SU-DHL-6 (cell line): ENCODE results near the gene RAP1GAP2.

Source experiments
- H2AFZ ChIP-seq: fragments of 200-600 bp; sonication (generic); 2 replicates; pipeline ENCODE4 v1.6.1; 2014; ENCODE audit warnings: low read depth, mild to moderate bottlenecking, moderate library complexity, mixed read lengths, antibody characterized with exemption, low read length; ENCODE audit not compliant: severe bottlenecking
- H3F3A ChIP-seq: fragments of 200-600 bp; shearing (Covaris generic); 2 replicates; pipeline ENCODE4 v1.6.0; 2016; ENCODE audit warnings: antibody characterized with exemption, mild to moderate bottlenecking; ENCODE audit not compliant: insufficient read depth
- H3K27ac ChIP-seq: fragments of 200-600 bp; sonication (generic); 2 replicates; pipeline ENCODE4 v1.5.1; 2016; ENCODE audit warnings: low read depth, mild to moderate bottlenecking, low read length, moderate library complexity, mixed read lengths
- H3K27me3 ChIP-seq: fragments of 200-600 bp; sonication (generic), shearing (Covaris generic); 2 replicates; pipeline ENCODE4 v1.6.0; 2014; ENCODE audit warnings: mild to moderate bottlenecking, low read length
- H3K36me3 ChIP-seq: fragments of 200-600 bp; sonication (generic); 2 replicates; pipeline ENCODE4 v1.6.1; 2014; ENCODE audit warnings: mild to moderate bottlenecking, low read length, mixed read lengths
- H3K4me2 ChIP-seq: fragments of 300-600, 200-600 bp; shearing (Covaris generic), sonication (generic); 2 replicates; pipeline ENCODE4 v1.6.0; 2014; ENCODE audit warnings: low read length, low read depth, mild to moderate bottlenecking; ENCODE audit not compliant: poor library complexity, severe bottlenecking
- H3K4me3 ChIP-seq: fragments of 200-600 bp; sonication (generic); 2 replicates; pipeline ENCODE4 v1.5.1; 2014; ENCODE audit warnings: antibody characterized with exemption, low read length, mild to moderate bottlenecking, mixed read lengths; ENCODE audit not compliant: insufficient read depth, poor library complexity, severe bottlenecking
- H3K79me2 ChIP-seq: fragments of 200-600 bp; sonication (generic); 2 replicates; pipeline ENCODE4 v1.6.1; 2014; ENCODE audit warnings: mild to moderate bottlenecking, low read length, moderate library complexity; ENCODE audit not compliant: insufficient read depth
- H3K9ac ChIP-seq: fragments of 200-600 bp; sonication (generic); 2 replicates; pipeline ENCODE4 v1.7.0; 2014; ENCODE audit warnings: mild to moderate bottlenecking, low read length
- H3K9me2 ChIP-seq: fragments of 200-600 bp; sonication (generic); replicated peaks from 2 replicates; pipeline ENCODE4 v1.6.1; 2014; ENCODE audit warnings: low read length; ENCODE audit not compliant: insufficient read depth
- H3K9me3 ChIP-seq: fragments of 200-600 bp; sonication (generic); 2 replicates; pipeline ENCODE4 v1.6.1; 2014; ENCODE audit warnings: low read length, mixed read lengths; ENCODE audit not compliant: insufficient read depth
- H4K20me1 ChIP-seq: fragments of 200-600 bp; sonication (generic); 2 replicates; pipeline ENCODE4 v1.6.1; 2014; ENCODE audit warnings: low read depth, mild to moderate bottlenecking, antibody characterized with exemption, low read length, moderate library complexity, mixed read lengths
- CTCF ChIP-seq: fragments of 200-600 bp; sonication (generic); IDR thresholded peaks from one replicate; pipeline ENCODE4 v1.5.1; 2017; ENCODE audit warnings: antibody characterized with exemption, mild to moderate bottlenecking, low read length, moderate library complexity; ENCODE audit not compliant: insufficient read depth, poor library complexity, severe bottlenecking
- EZH2phosphoT487 ChIP-seq: fragments of 200-600 bp; sonication (generic), shearing (Covaris generic); conservative IDR thresholded peaks from 2 replicates; pipeline ENCODE4 v1.6.1; 2018; ENCODE audit warnings: mild to moderate bottlenecking, antibody characterized with exemption, low read length, moderate library complexity, mixed read lengths

RAP1GAP2 gene

GRCh38 chr17:2950846-2951245, 154.6 kb downstream of the RAP1GAP2 start:
- no peaks in the 10 kb centered on the region for H3K36me3 ChIP-seq
- H3F3A ChIP-seq, result no peaks in the 10 kb centered on the region
- H4K20me1 ChIP-seq, result no peaks in the 10 kb centered on the region
- H3K27ac ChIP-seq, result no peak overlapping the region
- no peak overlapping the region for H3K4me3 ChIP-seq
- no peaks in the 10 kb centered on the region for H3K9me3 ChIP-seq
- H3K27me3 ChIP-seq, result no peaks in the 10 kb centered on the region
- no peak overlapping the region for H3K4me2 ChIP-seq
- H2AFZ ChIP-seq, result no peak overlapping the region
- no peaks in the 10 kb centered on the region for H3K9me2 ChIP-seq
- H3K79me2 ChIP-seq, result no peaks in the 10 kb centered on the region
- no peak for TF ChIP-seq EZH2phosphoT487
- no peak for TF ChIP-seq CTCF
- H3K9ac ChIP-seq, result no peak overlapping the region

GRCh38 chr17:2952174-2952845, 156.1 kb downstream of the RAP1GAP2 start:
- no peak overlapping the region for H3K4me2 ChIP-seq
- H3K79me2 ChIP-seq, result no peaks in the 10 kb centered on the region
- no peaks in the 10 kb centered on the region for H3K9me2 ChIP-seq
- no peak overlapping the region for H3K27ac ChIP-seq
- H4K20me1 ChIP-seq, result no peaks in the 10 kb centered on the region
- TF ChIP-seq EZH2phosphoT487, result no peak
- TF ChIP-seq CTCF, result no peak
- no peak overlapping the region for H2AFZ ChIP-seq
- H3K27me3 ChIP-seq, result no peaks in the 10 kb centered on the region
- no peak overlapping the region for H3K9ac ChIP-seq
- no peaks in the 10 kb centered on the region for H3K9me3 ChIP-seq
- no peak overlapping the region for H3K4me3 ChIP-seq
- no peaks in the 10 kb centered on the region for H3F3A ChIP-seq
- H3K36me3 ChIP-seq, result no peaks in the 10 kb centered on the region

- H3K9me2 ChIP-seq, result no peaks in the 10 kb centered on the region
- no peaks in the 10 kb centered on the region for H4K20me1 ChIP-seq
- H3K9ac ChIP-seq, result no peak overlapping the region
- no peaks in the 10 kb centered on the region for H3K79me2 ChIP-seq
- H3K36me3 ChIP-seq, result no peaks in the 10 kb centered on the region
- no peak for TF ChIP-seq EZH2phosphoT487
- no peak for TF ChIP-seq CTCF
- H3K4me2 ChIP-seq, result peak overlapping the region; percentile 47
- no peaks in the 10 kb centered on the region for H3K9me3 ChIP-seq
- no peak overlapping the region for H2AFZ ChIP-seq
- no peaks in the 10 kb centered on the region for H3K27me3 ChIP-seq
- no peaks in the 10 kb centered on the region for H3F3A ChIP-seq
- no peak overlapping the region for H3K27ac ChIP-seq
- H3K4me3 ChIP-seq, result no peak overlapping the region
These were observed 158.7 kb downstream of the RAP1GAP2 start for GRCh38 chr17:2954898-2955445.
